HUES6 (cell line): ENCODE results near the gene RAD51.
"Not testable (repeated sequence)": the region's sequence is repeated elsewhere in the genome, so short reads cannot be mapped to it uniquely, and the experiment has no call there.

ENCODE experiments used
- H3K27ac ChIP-seq: 2 replicates; pipeline ENCODE4 v1.7.0; 2013; ENCODE audit warnings: low read depth, mild to moderate bottlenecking, low read length, inconsistent platforms
- H3K27me3 ChIP-seq: 2 replicates; pipeline ENCODE4 v1.6.1; 2013; ENCODE audit warnings: low read length; ENCODE audit not compliant: control insufficient read depth, insufficient read depth
- H3K36me3 ChIP-seq: 2 replicates; pipeline ENCODE4 v1.6.1; 2013; ENCODE audit warnings: low read length; ENCODE audit not compliant: control insufficient read depth, insufficient read depth
- H3K4me1 ChIP-seq: 2 replicates; pipeline ENCODE4 v1.6.1; 2013; ENCODE audit warnings: low read length; ENCODE audit not compliant: control insufficient read depth, insufficient read depth
- H3K4me3 ChIP-seq: 2 replicates; pipeline ENCODE4 v1.5.1; 2013; ENCODE audit warnings: low read depth, low read length
- H3K9ac ChIP-seq: one replicate; pipeline ENCODE4 v1.6.1; 2013; ENCODE audit warnings: mild to moderate bottlenecking, low read length
- H3K9me3 ChIP-seq: 2 replicates; pipeline ENCODE4 v1.6.1; 2013; ENCODE audit warnings: low read depth, low read length; ENCODE audit not compliant: control insufficient read depth, insufficient read depth

Gene RAD51

GRCh38 chr15:40694688-40695468, at the start of gene RAD51:
Gene RAD51 (plus strand): TSS chr15:40695174. CDS start chr15:40698759, 3,585 bp downstream.
- Histone ChIP-seq H3K27ac (peak within 1 kb of the TSS; percentile 82), H3K9ac (peak within 1 kb of the TSS; percentile 85), H3K4me1 (no peaks in the 10 kb centered on the region; the same call in 1 of the 2 replicates), H3K9me3 (no peaks in the 10 kb centered on the region), H3K27me3 (no peaks in the 10 kb centered on the region), H3K4me3 (peak within 1 kb of the TSS; percentile 86), H3K36me3 (peaks cover 13% of the 10 kb centered on the region)

DNA sequence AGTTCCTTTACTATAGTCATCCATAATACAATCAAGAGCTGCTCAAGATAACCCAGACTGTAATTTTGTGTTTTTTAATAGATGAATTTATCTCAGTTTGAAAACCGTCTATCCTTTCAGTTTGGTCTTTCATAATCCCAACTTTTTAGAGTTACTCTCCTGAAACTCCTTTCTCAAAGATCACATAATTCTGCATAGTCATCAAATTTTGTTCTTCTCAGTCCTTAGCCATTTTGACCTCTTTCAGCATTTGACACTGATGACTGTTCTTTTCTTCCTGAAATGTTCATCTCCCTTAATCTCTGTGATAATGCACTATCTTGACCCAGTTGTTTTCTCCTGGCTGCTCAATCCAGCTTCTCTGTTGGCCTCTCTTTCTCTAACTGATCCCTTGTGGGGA, 47.5 kb upstream of the RAD51 start:
- Histone ChIP-seq H3K4me3 (no peak overlapping the region), H3K27ac (no peak overlapping the region), H3K36me3 (peaks cover 10% of the 10 kb centered on the region), H3K4me1 (no peaks in the 10 kb centered on the region), H3K9ac (no peak overlapping the region), H3K27me3 (no peaks in the 10 kb centered on the region), H3K9me3 (no peaks in the 10 kb centered on the region)

- Histone ChIP-seq H3K4me3 (no peak overlapping the region), H3K9ac (no peak overlapping the region), H3K9me3 (no peaks in the 10 kb centered on the region), H3K27ac (no peak overlapping the region), H3K36me3 (peaks cover 20% of the 10 kb centered on the region), H3K4me1 (no peaks in the 10 kb centered on the region), H3K27me3 (no peaks in the 10 kb centered on the region)
Measured at GRCh38 chr15:40650479-40650878, 44.5 kb upstream of the RAD51 start.

GRCh38 chr15:40660686-40661085, 34.3 kb upstream of the RAD51 start:
- H3K27ac ChIP-seq: no peak overlapping the region
- no peak overlapping the region for H3K9ac ChIP-seq
- H3K4me1 ChIP-seq: no peaks in the 10 kb centered on the region
- no peaks in the 10 kb centered on the region for H3K27me3 ChIP-seq
- no peaks in the 10 kb centered on the region for H3K9me3 ChIP-seq
- H3K4me3 ChIP-seq: no peak overlapping the region
- H3K36me3 ChIP-seq: peaks cover 35% of the 10 kb centered on the region

DNA sequence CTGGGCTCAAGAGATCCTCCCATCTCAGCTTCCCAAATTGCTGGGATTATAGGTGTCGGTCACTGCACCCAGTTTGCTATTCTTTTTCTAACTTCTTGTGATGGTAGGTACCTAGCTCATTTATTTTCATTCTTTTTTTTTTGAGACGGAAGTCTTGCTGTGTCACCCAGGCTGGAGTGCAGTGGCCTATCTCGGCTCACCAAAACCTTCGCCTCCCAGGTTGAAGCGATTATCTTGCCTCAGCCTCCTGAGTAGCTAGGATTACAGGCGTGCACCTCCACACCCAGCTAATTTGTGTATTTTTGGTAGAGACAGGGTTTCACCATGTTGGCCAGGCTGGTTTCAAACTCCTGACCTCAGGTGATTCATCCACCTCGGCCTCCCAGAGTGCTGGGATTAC, 30.1 kb upstream of the RAD51 start:
- no peaks in the 10 kb centered on the region for H3K9me3 ChIP-seq
- H3K27ac ChIP-seq: no peak overlapping the region
- peaks cover 24% of the 10 kb centered on the region for H3K36me3 ChIP-seq
- no peaks in the 10 kb centered on the region for H3K27me3 ChIP-seq
- H3K4me1 ChIP-seq: no peaks in the 10 kb centered on the region
- H3K9ac ChIP-seq: no peak overlapping the region
- no peak overlapping the region for H3K4me3 ChIP-seq

DNA sequence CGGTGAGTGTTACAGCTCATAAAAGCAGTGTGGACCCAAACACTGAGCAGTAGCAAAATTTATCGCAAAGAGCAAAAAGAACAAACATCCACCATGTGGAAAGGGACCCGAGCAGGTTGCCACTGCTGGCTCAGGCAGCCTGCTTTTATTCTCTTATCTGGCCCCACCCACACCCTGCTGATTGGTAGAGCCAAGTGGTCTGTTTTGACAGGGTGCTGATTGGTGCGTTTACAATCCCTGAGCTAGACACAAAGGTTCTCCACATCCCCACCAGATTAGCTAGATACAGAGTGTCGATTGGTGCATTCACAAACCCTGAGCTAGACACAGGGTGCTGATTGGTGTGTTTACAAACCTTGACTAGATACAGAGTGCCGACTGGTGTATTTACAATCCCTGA, 18.7 kb upstream of the RAD51 start:
- H3K9ac ChIP-seq, H3K9me3 ChIP-seq, H3K4me1 ChIP-seq, H3K27me3 ChIP-seq, H3K36me3 ChIP-seq, H3K27ac ChIP-seq, H3K4me3 ChIP-seq: not testable (repeated sequence)

GRCh38 chr15:40676906-40677305, 18.1 kb upstream of the RAD51 start:
- H3K36me3 ChIP-seq, H3K9me3 ChIP-seq, H3K27me3 ChIP-seq, H3K4me3 ChIP-seq, H3K27ac ChIP-seq, H3K9ac ChIP-seq, H3K4me1 ChIP-seq: not testable (repeated sequence)

DNA sequence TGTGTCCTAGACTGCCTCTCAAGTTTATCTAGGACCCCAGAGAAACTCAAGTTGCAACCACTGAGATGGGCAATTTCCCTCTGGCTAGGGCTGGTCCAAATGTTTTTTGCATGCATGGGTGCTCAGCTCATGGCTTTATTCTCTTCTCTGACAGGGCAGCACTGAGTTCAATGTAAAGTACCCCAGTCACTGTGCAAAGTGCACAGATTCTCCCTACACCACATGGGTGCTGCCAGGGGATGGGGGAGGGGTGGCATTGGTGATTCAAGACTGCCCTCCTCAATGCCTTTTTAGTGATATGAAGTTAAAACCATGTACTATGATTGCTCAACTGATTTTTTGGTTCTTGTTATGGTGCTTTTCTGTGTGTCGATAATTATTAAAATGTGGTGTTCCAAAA, 14.8 kb upstream of the RAD51 start:
- Histone ChIP-seq H3K4me1 (no peaks in the 10 kb centered on the region), H3K36me3 (no peaks in the 10 kb centered on the region), H3K27ac (no peak overlapping the region), H3K9ac (no peak overlapping the region), H3K9me3 (peaks cover 8% of the 10 kb centered on the region; the same call in 1 of the 2 replicates), H3K27me3 (no peaks in the 10 kb centered on the region), H3K4me3 (no peak overlapping the region)

DNA sequence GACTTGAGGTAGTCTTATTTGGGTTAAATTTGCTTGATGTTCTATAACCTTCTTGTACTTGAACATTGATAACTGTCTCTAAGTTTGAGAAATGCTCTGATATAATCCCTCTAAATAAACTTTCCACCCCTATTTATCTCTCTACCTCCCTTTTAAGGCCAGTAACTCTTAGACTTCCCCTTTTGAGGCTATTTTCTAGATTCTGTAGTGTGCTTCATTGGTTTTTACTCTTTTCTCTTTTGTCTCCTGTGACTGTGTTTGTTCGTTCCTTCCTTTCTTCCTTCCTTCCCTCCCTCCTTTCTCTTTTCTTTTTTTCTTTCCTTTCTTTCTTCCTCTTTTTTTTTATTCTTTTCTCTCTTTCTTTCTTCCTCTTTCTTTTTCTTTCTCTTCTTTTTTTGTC, 14.0 kb upstream of the RAD51 start:
- H3K36me3 ChIP-seq, H3K9ac ChIP-seq: not testable (repeated sequence)

GRCh38 chr15:40684381-40684780, 10.6 kb upstream of the RAD51 start:
- H3K27ac ChIP-seq: no peak overlapping the region
- no peak overlapping the region for H3K9ac ChIP-seq
- H3K36me3 ChIP-seq: no peaks in the 10 kb centered on the region
- no peak overlapping the region for H3K4me3 ChIP-seq
- H3K27me3 ChIP-seq: no peaks in the 10 kb centered on the region
- H3K4me1 ChIP-seq: peaks cover 4% of the 10 kb centered on the region; the same call in 1 of the 2 replicates
- peaks cover 12% of the 10 kb centered on the region; the same call in 1 of the 2 replicates for H3K9me3 ChIP-seq

More for the DNA sequence above, 14.0 kb upstream of the RAD51 start:
- H3K9me3 ChIP-seq: peaks cover 12% of the 10 kb centered on the region; the same call in 1 of the 2 replicates
- H3K27ac ChIP-seq, H3K27me3 ChIP-seq, H3K4me3 ChIP-seq, H3K4me1 ChIP-seq: not testable (repeated sequence)

GRCh38 chr15:40685376-40685775, 9.6 kb upstream of the RAD51 start:
- Histone ChIP-seq H3K27me3 (no peaks in the 10 kb centered on the region), H3K4me3 (no peak overlapping the region), H3K4me1 (peaks cover 7% of the 10 kb centered on the region; the same call in 1 of the 2 replicates), H3K9me3 (peaks cover 12% of the 10 kb centered on the region; the same call in 1 of the 2 replicates), H3K9ac (no peak overlapping the region), H3K27ac (no peak overlapping the region), H3K36me3 (no peaks in the 10 kb centered on the region)
